GM18951 (cell line): ENCODE data around the gene SLC27A5.
A peak's percentile ranks its signal among the peaks of the same experiment; 100 is the strongest.
"Not testable (repeated sequence)": the region's sequence is repeated elsewhere in the genome, so short reads cannot be mapped to it uniquely, and the experiment has no call there.

Experiments
- POLR2A ChIP-seq: IDR thresholded peaks from 4 replicates; pipeline ENCODE4 v1.6.1; 2011; ENCODE audit warnings: mild to moderate bottlenecking; ENCODE audit not compliant: insufficient read length, insufficient read depth; ENCODE audit errors: extremely low read depth
- in situ Hi-C: fragments of 300-500 bp; cut with MboI; formaldehyde crosslinking; loops from one replicate; pipeline ENCODE4 v1.12.0; 2022; ENCODE audit warnings: low sequenced_read_pairs, mixed read lengths, inconsistent platforms; ENCODE audit not compliant: unreplicated experiment

Gene SLC27A5

DNA sequence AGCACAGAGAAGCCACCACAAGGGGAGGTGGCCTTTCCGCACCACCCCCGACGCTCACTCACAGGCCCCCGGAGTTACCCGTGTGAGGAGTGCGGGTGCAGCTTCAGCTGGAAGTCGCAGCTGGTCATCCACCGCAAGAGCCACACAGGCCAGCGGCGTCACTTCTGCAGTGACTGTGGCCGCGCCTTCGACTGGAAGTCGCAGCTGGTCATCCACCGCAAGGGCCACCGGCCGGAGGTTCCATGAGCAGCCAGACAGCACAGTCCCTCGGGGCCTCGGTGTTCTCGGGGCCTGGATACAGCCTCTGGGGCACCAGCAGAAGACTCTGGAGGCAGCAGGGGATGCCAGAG, 31.3 kb downstream of the SLC27A5 start:
- in situ Hi-C loops = no loop called here

DNA sequence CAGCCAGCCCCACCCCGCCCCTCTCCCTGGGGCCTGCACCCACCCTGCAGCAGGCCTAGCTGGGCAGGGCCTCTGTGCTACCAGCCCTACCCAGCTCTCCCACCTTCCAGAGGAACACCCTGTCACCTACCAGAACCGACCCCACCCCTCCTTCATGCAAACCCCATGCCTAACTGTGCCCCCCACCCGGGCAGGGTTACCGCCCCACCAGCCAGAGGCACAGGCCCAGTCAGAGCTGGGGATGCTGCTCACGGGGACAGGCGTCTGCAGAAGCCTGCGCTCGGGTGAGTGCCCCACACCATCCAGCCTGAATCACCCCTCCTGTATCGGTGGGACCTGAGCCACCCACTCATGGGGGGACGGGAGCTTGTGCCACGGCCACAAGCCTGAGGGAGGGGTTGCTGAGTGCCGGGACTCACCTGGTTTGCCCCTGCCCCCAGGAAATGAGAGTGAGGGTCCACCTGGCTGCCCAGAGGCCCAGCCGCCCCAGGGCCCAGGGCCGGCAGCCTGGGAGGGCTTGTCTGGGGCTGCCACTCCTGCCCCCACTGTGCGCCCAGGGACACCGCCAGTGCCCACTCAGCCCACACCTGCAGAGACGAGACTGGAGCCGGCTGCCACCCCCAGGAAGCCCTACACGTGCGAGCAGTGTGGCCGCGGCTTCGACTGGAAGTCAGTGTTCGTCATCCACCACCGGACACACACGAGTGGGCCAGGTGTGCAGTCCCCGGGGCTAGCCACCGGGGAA, 31.9 kb downstream of the SLC27A5 start:
- TF ChIP-seq POLR2A = no peak
- in situ Hi-C loops = no loop called here

More for the DNA sequence above, 31.3 kb downstream of the SLC27A5 start:
- no peak for TF ChIP-seq POLR2A

DNA sequence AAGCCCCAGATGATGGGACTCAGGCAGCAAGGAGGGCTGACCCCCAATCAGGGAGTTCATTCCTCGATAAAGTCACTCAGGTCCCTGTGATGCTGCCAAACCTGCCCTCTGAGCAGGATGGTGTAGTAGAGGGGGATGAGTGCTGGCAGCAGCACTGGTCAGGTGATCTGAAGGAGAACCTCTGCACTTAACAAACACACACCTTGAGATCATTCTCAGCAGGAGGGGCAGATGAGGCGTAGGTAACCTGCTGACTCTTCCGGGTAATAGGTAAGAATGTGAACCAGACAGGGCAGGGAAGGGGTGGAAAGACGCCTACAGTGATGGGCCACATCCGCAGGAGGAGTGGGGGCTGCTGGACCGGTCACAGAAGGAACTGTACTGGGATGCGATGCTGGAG, 32.5 kb downstream of the SLC27A5 start:
- TF ChIP-seq POLR2A = no peak
- in situ Hi-C loops = no loop called here

DNA sequence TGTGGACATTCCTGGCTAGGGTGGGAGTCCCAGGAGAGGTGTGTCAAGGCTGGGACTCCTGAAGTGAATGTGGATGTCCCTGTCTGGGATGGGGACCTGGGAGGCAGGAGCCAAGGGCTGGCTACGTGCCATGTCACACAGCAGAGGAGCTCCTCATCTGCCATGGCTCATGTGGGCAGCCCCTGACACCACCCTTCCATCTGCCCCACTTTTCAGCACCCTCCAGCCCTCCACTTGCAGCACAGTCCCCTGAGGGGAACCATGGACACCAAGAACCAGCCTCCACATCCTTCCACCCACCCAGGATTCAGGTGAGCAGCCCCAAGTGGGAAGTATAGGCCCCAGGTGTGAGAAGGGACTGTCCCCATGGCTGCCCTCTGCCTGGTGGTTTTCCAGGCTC, 33.9 kb downstream of the SLC27A5 start:
- in situ Hi-C loops = no loop called here
- no peak for TF ChIP-seq POLR2A

DNA sequence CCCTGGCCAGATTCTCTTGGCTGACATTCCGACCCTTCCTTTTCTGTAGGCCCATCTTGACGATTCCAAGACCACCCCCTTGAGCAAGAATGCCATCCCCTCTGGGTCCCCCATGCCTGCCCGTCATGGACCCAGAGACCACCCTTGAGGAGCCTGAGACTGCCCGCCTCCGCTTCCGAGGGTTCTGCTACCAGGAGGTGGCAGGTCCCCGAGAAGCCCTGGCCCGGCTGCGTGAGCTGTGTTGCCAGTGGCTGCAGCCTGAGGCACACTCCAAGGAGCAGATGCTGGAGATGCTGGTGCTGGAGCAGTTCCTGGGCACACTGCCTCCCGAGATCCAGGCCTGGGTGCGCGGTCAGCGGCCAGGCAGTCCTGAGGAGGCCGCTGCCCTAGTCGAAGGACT, 34.7 kb downstream of the SLC27A5 start:
- TF ChIP-seq POLR2A = no peak
- in situ Hi-C loops = no loop called here

DNA sequence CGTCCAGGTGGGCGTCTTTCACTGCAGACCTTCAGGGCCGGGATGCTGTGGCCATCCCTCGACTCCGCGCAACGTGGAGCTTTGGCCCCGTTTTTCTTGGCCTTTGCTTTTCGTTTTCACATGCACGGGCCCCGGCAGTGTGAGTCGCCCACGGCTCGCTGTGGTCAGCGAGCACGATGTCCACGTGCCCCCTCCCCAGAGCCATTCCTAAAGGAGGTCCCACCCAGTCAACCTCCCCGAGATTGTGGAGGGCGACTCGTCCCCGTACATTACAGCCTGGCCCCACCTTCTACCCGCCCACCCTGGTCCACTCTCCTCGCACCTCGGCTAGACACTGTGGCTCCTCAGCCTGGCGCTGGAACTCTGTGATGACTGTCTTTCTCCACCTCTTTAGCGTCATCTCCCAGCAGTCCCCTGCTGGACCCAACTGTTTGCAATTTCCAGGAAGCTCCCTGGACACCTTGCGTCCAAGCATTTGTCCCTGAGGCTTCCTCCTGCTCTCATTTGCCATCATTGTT, 35.2 kb downstream of the SLC27A5 start:
- in situ Hi-C loops = no loop called here
- TF ChIP-seq POLR2A = no peak

DNA sequence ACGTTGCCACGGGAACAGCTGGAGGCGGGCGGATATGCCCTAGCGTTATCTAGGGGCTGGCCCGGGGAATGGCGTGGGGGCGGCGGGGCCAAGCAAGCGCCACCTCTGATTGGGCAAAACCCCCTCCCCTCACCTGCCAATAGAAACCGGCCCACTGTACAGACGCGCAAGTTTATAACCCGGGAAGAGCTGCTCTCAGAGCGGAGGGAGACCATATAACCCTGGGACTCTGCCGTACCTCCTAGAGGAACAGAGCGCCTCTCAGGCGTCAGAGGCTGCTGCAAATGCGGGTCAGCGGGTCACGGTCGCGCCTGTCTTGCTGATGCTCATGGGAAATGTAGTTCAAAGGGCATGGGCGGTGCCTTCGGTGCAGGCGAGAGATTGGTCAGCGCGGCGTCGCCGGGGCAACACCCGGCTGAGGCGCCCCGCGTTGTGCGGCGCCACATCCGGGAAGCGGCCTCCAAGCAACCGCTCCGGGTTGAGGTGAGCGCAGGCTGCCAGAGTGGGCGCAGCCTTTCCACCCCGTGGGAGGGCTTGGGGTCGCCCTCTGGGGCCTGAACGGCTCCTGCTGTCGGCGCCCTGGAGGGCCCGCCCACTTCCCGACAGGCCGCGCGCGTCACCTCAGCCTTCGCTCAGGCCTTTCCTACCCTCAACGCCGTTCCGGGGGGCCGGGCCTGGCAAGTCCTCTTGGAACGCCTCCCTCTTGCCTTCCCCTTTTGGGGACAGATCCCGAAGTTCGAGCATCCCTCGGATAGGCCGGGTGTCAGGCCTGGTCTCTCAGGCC, 35.9 kb downstream of the SLC27A5 start, which contains the start of gene ZNF446:
Gene ZNF446 (plus strand): TSS at position 639 of the 784 bp plus-strand sequence. CDS start 867 bp downstream, outside the sequence.
- TF ChIP-seq POLR2A = peak; percentile 67
- in situ Hi-C loops = no loop called here

DNA sequence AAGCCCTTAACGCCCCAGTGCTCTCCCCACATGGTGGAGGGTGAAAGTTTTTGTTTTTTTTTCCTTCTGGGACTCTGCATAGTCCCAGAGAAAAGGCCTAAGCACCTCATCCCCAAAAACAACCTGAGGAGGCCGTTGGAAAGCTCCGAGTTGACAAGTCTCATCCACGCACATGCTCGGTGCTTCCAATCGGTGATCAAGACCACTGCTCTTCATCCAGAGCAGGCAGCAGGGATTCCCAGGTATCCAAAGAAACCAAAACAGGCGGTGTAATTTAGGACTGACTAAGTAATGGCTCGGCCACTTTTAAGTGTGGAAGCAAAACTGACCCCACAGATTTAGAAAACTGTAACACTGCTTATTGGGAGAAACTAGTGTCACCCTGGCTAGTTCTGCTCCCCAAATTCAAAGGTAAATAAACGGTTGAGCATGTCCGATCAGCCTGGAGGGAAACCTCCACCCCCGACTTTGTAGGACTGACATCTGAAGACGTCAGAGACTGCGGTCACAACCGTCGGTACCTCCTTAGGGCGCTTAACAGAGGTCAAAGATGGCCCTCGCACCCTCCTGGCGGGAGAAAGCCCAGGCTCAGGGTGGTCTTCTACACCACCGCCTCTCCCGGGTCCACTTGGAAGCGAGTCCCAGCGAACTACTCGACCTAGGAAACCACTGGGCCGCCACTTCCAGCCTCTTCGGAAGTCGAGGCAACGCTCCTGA, 36.6 kb downstream of the SLC27A5 start:
- TF ChIP-seq POLR2A = no peak
- in situ Hi-C loops = no loop called here

DNA sequence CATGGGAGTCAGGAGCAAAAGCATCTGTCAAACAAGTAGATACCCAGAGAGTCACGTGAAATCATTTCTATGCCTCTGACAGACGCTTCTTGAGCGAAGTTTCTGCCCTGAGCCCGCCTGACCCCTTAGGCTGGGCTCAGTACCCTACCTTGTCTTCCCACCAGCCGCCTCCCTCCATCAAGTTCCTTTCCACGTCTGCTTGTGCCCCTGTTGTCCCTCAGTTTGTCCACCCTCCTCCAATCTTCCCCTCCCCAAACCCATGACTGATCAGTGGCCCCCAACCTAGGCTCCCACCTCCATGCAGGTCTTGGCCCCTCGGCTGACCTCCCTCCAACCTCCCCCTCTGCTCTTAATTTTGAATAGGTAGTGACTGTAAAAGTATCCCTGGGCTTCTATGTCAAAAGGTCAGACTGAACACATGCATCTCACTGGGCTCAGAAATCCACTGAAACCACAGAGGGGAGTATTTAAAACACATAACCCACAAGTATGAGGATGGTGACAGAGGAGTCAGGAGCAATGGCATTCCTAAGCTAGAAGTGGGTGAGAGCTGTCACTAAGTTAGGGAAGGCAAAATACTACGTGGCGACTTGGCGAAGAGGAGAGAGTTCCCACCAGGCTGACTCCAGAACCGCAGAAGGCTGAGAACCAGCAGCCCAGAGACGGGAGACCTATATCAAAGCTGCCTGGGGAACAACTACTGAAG, 37.3 kb downstream of the SLC27A5 start:
- in situ Hi-C loops = no loop called here
- TF ChIP-seq POLR2A = no peak

DNA sequence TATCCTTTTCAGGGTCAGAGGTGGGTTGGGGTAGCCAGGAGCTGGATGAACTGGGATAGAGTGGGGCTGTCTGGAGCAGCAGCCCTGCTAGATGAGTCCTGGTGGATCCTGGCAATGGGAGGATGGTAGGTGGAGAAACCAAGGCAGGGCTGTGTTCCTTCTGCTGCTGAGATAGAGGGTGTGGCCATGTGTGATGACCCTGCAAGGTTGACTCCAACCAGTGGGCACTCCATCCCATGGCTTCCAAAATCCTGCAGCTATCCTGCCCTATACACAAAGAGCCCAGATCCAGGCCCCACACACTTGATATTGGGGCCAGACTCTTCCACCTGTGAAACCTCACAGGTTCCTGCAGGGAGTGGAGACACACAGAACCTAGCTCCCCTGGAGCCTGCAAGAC, 38.0 kb downstream of the SLC27A5 start:
- in situ Hi-C loops = no loop called here
- TF ChIP-seq POLR2A = no peak

DNA sequence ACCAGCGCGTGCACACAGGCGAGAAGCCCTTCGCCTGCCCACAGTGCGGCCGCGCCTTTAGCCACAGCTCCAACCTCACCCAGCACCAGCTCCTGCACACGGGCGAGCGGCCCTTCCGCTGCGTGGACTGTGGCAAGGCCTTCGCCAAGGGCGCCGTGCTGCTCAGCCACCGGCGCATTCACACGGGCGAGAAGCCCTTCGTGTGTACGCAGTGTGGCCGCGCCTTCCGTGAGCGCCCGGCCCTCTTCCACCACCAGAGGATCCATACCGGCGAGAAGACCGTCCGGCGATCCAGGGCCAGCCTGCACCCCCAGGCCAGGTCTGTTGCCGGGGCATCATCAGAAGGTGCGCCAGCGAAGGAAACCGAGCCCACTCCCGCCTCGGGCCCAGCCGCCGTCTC, 40.1 kb downstream of the SLC27A5 start:
- no peak for TF ChIP-seq POLR2A
- in situ Hi-C loops = no loop called here

DNA sequence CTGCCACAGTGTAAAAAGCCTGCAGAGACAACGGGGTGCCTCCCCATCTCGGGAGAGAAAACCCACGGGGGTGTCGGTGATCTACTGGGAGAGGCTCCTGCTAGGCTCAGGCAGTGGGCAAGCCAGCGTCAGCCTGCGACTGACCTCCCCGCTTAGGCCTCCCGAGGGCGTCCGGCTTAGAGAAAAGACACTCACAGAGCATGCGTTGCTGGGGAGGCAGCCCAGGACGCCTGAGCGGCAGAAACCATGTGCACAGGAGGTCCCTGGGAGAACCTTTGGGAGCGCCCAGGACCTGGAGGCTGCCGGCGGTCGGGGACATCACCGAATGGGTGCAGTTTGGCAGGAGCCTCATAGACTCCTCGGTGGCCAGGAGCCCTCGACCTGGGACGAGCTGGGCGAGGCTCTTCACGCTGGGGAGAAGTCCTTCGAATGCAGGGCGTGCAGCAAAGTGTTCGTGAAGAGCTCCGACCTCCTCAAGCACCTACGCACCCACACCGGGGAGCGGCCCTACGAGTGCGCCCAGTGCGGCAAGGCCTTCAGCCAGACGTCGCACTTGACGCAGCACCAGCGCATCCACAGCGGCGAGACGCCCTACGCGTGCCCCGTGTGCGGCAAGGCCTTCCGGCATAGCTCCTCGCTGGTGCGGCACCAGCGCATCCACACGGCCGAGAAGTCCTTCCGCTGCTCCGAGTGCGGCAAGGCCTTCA, 40.8 kb downstream of the SLC27A5 start:
- in situ Hi-C loops = not testable (repeated sequence)
